Fibroblast of lung (primary cell): ENCODE results near the gene MROH8.

ENCODE experiments used
- CTCF ChIP-seq, 2 donors: IDR thresholded peaks in 1 of 2; conservative IDR thresholded peaks in 1 of 2; 1 replicate in 1 of 2; 2 replicates in 1 of 2; pipeline ENCODE4 v1.5.1; 2011 to 2012; ENCODE audit warnings: low read length in 2 of 2, control low read depth in 1 of 2, inconsistent platforms in 1 of 2, low read depth in 1 of 2, mild to moderate bottlenecking in 1 of 2
- EZH2 ChIP-seq: IDR thresholded peaks from 2 replicates; pipeline ENCODE4 v1.5.1; 2012; ENCODE audit warnings: low read length, control low read depth, mild to moderate bottlenecking; ENCODE audit errors: missing control alignments

GRCh38 chr20:37095108-37095598 lies 84.2 kb downstream of the MROH8 start:
- TF ChIP-seq EZH2 (no peak), CTCF (conservative IDR thresholded peaks at IDR 0.05 in 1 of 2, IDR thresholded peaks at IDR 0.05 in 1 of 2; ENCODE audit: low read depth in 1 of 2, low read length in 2 of 2) (no peak)
